Right lobe of liver (tissue), 4 donors: Measurements from ENCODE around the gene NCF4.

Experiments
- POLR2A ChIP-seq: fragments of 450-650 bp; IDR thresholded peaks from one replicate; pipeline ENCODE4 v1.6.1; 2017; ENCODE audit warnings: antibody characterized with exemption, mild to moderate bottlenecking
- TF ChIP-seq, protein P1 (sequence below), 4 donors: fragments of 200-600 bp in 3 of 4; fragments of 450-650 bp in 1 of 4; IDR thresholded peaks; one replicate each; pipeline versions ENCODE4 v1.5.1 to v1.8.0; 2016 to 2022; ENCODE audit warnings: antibody characterized with exemption in 4 of 4, mild to moderate bottlenecking in 2 of 4
- donor health status: DM: no; HTN: no; CAD: no.
- donor health status: DM: no; HTN: no; CAD: no.
- donor health status: DM: no; HTN: yes; CAD: no.

DNA sequence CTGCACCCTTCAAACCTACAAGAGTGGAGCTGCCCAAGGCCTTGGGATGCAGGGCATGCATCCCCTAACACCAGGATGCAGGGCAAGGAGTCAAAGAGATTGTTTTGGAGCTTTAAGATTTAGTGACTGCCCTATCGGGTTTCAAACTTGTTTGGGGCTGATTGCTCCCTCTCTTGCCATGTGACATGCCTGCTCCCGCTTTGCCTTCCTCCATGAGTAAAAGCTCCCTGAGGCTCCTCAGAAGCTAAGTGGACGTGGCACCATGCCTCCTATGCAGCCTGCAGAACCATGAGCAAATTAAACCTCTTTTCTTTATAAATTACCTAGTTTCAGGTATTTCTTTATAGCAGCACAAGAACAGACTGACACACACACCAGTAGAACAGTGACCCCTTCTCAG, 36.8 kb downstream of the NCF4 start:
- TF ChIP-seq, protein P1, sequence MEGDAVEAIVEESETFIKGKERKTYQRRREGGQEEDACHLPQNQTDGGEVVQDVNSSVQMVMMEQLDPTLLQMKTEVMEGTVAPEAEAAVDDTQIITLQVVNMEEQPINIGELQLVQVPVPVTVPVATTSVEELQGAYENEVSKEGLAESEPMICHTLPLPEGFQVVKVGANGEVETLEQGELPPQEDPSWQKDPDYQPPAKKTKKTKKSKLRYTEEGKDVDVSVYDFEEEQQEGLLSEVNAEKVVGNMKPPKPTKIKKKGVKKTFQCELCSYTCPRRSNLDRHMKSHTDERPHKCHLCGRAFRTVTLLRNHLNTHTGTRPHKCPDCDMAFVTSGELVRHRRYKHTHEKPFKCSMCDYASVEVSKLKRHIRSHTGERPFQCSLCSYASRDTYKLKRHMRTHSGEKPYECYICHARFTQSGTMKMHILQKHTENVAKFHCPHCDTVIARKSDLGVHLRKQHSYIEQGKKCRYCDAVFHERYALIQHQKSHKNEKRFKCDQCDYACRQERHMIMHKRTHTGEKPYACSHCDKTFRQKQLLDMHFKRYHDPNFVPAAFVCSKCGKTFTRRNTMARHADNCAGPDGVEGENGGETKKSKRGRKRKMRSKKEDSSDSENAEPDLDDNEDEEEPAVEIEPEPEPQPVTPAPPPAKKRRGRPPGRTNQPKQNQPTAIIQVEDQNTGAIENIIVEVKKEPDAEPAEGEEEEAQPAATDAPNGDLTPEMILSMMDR (IDR thresholded peaks at IDR 0.05), result no peak
- no peak for TF ChIP-seq POLR2A
